GM12873 (cell line): ENCODE measurements around the gene SLC16A1.

Experiments
- TF ChIP-seq, protein P1 (sequence below): IDR thresholded peaks from 2 replicates; pipeline ENCODE4 v1.5.1; 2012; ENCODE audit warnings: low read depth, mild to moderate bottlenecking, moderate library complexity, low read length, control low read depth; ENCODE audit not compliant: insufficient read depth; ENCODE audit errors: missing control alignments

SLC16A1 gene

DNA sequence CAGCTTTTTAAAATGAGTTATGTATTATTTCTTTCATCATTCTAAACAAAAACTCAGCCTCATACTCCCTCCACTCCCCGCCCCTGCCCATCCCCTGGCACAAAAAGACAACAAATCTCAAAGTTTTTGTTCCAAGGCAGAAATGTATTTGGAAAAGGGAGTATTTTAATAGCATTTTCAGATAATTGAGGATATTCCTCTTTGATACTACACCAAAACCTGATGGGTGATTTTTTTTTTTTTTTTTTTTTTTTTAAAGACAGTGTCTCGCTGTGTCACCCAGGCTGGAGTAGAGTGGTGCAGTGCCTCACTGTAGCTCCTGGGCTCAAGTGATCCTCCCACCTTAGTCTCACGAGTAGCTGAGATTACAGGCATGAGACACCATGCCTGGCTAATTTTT lies 16.2 kb downstream of the SLC16A1 start:
- TF ChIP-seq, protein P1, sequence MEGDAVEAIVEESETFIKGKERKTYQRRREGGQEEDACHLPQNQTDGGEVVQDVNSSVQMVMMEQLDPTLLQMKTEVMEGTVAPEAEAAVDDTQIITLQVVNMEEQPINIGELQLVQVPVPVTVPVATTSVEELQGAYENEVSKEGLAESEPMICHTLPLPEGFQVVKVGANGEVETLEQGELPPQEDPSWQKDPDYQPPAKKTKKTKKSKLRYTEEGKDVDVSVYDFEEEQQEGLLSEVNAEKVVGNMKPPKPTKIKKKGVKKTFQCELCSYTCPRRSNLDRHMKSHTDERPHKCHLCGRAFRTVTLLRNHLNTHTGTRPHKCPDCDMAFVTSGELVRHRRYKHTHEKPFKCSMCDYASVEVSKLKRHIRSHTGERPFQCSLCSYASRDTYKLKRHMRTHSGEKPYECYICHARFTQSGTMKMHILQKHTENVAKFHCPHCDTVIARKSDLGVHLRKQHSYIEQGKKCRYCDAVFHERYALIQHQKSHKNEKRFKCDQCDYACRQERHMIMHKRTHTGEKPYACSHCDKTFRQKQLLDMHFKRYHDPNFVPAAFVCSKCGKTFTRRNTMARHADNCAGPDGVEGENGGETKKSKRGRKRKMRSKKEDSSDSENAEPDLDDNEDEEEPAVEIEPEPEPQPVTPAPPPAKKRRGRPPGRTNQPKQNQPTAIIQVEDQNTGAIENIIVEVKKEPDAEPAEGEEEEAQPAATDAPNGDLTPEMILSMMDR: no peak

DNA sequence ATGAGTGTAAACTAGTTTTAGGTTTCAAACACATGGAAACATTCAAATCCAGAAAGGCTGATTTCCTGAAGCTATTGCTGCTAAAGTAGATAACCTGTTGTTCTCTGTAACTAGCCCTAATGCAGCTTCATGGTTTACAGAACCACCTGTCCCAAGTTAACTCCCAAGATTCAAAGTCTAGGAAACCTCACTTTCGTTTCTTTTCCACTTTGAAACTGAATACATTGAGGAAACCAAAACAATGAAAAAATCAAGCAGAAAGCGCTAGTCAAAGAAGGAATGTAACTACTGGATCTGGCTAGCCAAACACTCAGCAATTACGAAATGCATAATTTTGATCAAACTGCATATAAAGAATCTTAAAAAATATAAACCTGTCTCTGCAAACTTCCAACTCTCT lies 17.8 kb downstream of the SLC16A1 start:
- TF ChIP-seq, protein P1: no peak

DNA sequence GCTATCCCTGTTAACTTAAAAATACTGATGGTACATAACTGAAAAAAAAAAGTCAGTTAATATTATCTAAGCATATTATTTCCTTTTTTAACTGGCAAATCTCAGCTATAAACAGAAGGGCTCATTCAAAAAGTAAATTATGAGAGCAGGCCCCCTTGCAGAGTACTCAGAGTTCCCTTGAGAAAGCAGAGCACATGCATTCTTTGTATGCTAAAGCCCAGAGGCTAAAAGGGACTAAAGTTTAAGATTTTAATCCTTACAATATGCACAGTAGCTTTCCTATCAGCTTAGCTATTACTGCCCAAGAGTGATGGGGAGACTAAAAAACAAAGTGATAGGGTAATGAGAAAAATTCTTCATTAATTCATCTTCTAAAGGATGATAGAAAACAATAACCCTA lies 18.5 kb downstream of the SLC16A1 start:
- TF ChIP-seq, protein P1: no peak

DNA sequence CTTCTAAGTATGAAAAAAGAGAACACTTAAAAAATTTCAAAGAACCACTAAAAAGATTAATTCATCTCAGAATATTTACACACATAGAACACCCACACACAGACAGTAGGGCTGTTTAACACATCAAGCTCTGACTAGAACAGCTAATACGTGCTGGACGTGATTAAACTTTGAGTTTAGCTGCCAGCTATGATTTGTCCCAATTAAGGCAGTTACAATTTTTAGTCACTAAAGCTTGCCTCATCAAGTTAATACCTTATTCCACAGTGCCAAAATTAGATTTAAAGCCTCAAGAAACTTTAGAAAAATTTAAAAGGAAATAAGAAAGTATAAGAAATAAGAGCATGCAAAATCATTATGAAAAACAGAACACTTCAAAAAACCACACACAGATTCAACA lies 18.9 kb downstream of the SLC16A1 start:
- TF ChIP-seq, protein P1: no peak

DNA sequence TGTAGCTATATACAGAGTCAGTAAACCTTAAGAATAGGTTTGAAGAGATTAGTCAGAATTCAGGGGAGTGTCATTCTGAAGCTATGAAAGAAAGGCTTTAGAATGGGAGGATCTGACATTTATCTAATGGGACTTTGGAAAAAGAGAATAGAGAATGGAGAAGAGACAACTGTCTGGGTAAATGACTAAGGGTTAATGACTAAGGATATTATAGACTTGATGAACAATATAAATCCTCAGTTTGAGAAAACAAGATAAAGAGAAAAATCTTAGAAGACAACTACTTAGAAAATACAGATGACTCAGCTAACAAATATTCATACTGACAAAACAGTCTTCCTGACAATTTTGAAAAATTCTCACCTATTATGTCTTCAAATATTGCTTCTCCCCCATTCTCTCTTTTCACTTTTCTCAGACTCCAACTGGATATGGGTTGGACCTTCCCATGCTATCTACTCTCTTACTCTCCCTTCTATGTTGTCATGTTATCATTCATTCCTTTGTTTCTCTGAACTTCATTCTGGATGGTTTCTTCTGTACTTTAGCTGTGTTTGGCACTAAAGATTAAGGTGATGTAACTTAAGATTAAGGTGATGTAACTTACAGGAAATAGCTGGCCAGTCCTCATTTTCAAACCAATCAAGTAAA lies 20.4 kb downstream of the SLC16A1 start:
- TF ChIP-seq, protein P1: no peak

DNA sequence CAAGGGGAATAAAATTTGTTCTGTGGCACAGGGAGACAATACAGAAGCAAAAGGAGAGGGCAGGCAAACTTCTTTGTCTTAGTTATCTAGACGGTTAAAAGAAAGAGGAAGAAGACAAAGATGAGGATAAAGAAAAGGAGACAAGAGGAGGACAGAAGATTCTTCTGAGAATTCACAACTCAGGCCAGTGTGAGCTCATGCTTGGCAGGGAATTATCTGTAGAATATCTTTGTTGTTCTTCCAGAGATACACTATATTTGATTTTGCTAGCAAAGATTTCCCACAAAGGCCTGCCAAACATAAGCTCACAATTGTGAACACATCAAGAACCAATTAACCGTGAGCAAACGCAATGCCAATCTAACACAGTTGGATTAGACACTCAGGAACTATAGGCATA lies 21.4 kb downstream of the SLC16A1 start:
- TF ChIP-seq, protein P1: no peak

DNA sequence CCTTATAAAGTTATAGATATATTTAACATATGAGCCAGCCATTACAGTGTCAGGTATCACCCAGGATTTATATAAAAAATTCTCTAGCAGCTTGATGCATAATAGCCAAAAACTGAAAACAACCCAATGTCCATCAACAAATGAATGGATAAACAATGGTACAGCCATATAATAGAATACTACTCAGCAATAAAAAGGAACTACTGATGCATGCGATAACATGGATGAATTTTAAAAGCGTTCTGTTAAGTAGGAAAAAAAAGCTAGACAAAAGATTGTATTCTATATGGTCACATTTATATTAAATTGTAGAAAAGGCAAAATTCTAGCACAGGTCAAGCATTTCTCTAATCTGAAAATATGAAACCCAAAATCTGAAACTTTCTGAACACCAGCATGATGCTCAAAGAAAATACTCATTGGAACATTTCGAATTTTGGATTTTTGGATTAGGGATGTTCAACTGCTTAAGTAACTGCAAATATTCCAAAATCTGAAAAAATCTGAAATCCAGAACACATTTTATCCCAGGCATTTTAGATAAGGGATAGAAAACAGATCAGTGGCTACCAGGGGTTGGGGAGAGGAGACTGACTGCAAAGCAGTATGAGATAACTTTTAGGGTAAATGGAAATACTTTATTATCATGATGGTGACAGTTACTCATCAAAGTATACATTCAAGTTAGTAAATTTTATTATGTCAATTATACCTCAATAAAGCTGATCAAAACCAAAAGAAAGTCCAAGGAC lies 22.0 kb downstream of the SLC16A1 start:
- TF ChIP-seq, protein P1: no peak
